Liver (tissue), 9 donors: ENCODE results near the gene INTS6. TPM values are rescaled to one million over a fixed set of nuclear protein-coding genes. Genes with fewer than 3 reads are reported as not detected.

Experiments used
- DNase-seq: peaks from one replicate; pipeline ENCODE4 v3.0.0-alpha.2; 2017; ENCODE audit warnings: low spot score
- H3K27ac ChIP-seq, 2 donors: one replicate each; pipeline ENCODE4 v1.7.0; 2013; ENCODE audit warnings: inconsistent platforms in 2 of 2, low read length in 2 of 2, control low read depth in 1 of 2, low read depth in 1 of 2, mild to moderate bottlenecking in 1 of 2
- H3K27me3 ChIP-seq, 4 donors: one replicate each; pipeline versions ENCODE4 v1.6.1 to v1.7.0; 2013; ENCODE audit warnings: low read length in 3 of 4, inconsistent platforms in 1 of 4, mild to moderate bottlenecking in 1 of 4, moderate library complexity in 1 of 4; ENCODE audit not compliant: control insufficient read depth in 4 of 4, insufficient read depth in 4 of 4
- H3K36me3 ChIP-seq, 4 donors: one replicate each; pipeline versions ENCODE4 v1.6.1 to v1.7.0; 2013; ENCODE audit warnings: low read length in 3 of 4, mild to moderate bottlenecking in 3 of 4, low read depth in 1 of 4, moderate library complexity in 1 of 4; ENCODE audit not compliant: control insufficient read depth in 4 of 4, insufficient read depth in 3 of 4
- H3K4me1 ChIP-seq, 4 donors: one replicate each; pipeline versions ENCODE4 v1.6.1 to v1.7.0; 2013; ENCODE audit warnings: low read length in 3 of 4, mild to moderate bottlenecking in 3 of 4, moderate library complexity in 1 of 4; ENCODE audit not compliant: control insufficient read depth in 4 of 4, insufficient read depth in 4 of 4
- H3K4me3 ChIP-seq, 3 donors: one replicate each; pipeline versions ENCODE4 v1.6.1 to v1.7.0; 2013; ENCODE audit warnings: low read length in 3 of 3, control low read depth in 1 of 3, low read depth in 1 of 3, mild to moderate bottlenecking in 1 of 3
- H3K9ac ChIP-seq, 2 donors: one replicate each; pipeline ENCODE4 v1.7.0; 2013; ENCODE audit warnings: low read length in 2 of 2, mild to moderate bottlenecking in 2 of 2, moderate library complexity in 2 of 2, control low read depth in 1 of 2, low read depth in 1 of 2
- H3K9me3 ChIP-seq, 4 donors: one replicate each; pipeline versions ENCODE4 v1.6.1 to v1.7.0; 2013; ENCODE audit warnings: low read length in 3 of 4; ENCODE audit not compliant: control insufficient read depth in 4 of 4
- ATF3 ChIP-seq: IDR thresholded peaks from 2 replicates; pipeline ENCODE4 v1.6.1; 2016; ENCODE audit warnings: antibody characterized with exemption
- EGR1 ChIP-seq, 2 donors: IDR thresholded peaks; 2 replicates each; pipeline ENCODE4 v1.6.1; 2016 to 2018; ENCODE audit warnings: antibody characterized with exemption in 2 of 2, low read depth in 2 of 2
- FOXA1 ChIP-seq: IDR thresholded peaks from 2 replicates; pipeline ENCODE4 v1.6.1; 2016; ENCODE audit warnings: antibody characterized with exemption
- FOXA2 ChIP-seq: IDR thresholded peaks from 2 replicates; pipeline ENCODE4 v1.6.1; 2016; ENCODE audit warnings: antibody characterized with exemption
- GABPA ChIP-seq, 2 donors: IDR thresholded peaks in 1 of 2; conservative IDR thresholded peaks in 1 of 2; 2 replicates each; pipeline ENCODE4 v1.6.1; 2016; ENCODE audit warnings: antibody characterized with exemption in 2 of 2, mild to moderate bottlenecking in 1 of 2, moderate library complexity in 1 of 2
- HNF4A ChIP-seq, 2 donors: conservative IDR thresholded peaks; 2 replicates each; pipeline ENCODE4 v1.6.1; 2016; ENCODE audit warnings: antibody characterized with exemption in 2 of 2, mild to moderate bottlenecking in 2 of 2
- HNF4G ChIP-seq: IDR thresholded peaks from 2 replicates; pipeline ENCODE4 v1.6.1; 2016; ENCODE audit warnings: antibody characterized with exemption
- JUND ChIP-seq, 2 donors: IDR thresholded peaks; 2 replicates each; pipeline ENCODE4 v1.6.1; 2016; ENCODE audit warnings: antibody characterized with exemption in 2 of 2
- MAX ChIP-seq: IDR thresholded peaks from 2 replicates; pipeline ENCODE4 v1.6.1; 2016; ENCODE audit warnings: antibody characterized with exemption
- NR2F2 ChIP-seq: IDR thresholded peaks from 2 replicates; pipeline ENCODE4 v1.6.1; 2016; ENCODE audit warnings: antibody characterized with exemption
- RAD21 ChIP-seq, 2 donors: IDR thresholded peaks; 2 replicates each; pipeline ENCODE4 v1.6.1; 2016; ENCODE audit warnings: antibody characterized with exemption in 2 of 2, mild to moderate bottlenecking in 2 of 2
- REST ChIP-seq: IDR thresholded peaks from 2 replicates; pipeline ENCODE4 v1.6.1; 2016; ENCODE audit warnings: antibody characterized with exemption, mild to moderate bottlenecking
- RXRA ChIP-seq, 2 donors: IDR thresholded peaks; 2 replicates each; pipeline ENCODE4 v1.6.1; 2017 to 2018; ENCODE audit warnings: antibody characterized with exemption in 2 of 2, mild to moderate bottlenecking in 1 of 2
- SP1 ChIP-seq: IDR thresholded peaks from 2 replicates; pipeline ENCODE4 v1.6.1; 2018; ENCODE audit warnings: antibody characterized with exemption, mild to moderate bottlenecking
- TAF1 ChIP-seq: conservative IDR thresholded peaks from 2 replicates; pipeline ENCODE4 v1.6.1; 2016; ENCODE audit warnings: antibody characterized with exemption, mild to moderate bottlenecking
- YY1 ChIP-seq: IDR thresholded peaks from 2 replicates; pipeline ENCODE4 v1.6.1; 2016; ENCODE audit warnings: antibody characterized with exemption, mild to moderate bottlenecking
- ZBTB33 ChIP-seq: IDR thresholded peaks from 2 replicates; pipeline ENCODE4 v1.6.1; 2016; ENCODE audit warnings: antibody characterized with exemption
- WGBS: extraction: QIAGEN DNeasy Blood & Tissue Kit; methylation state at CpG from one replicate; pipeline ENCODE4 v1.1.7; 2013; 5-methylcytosine and 5-hydroxymethylcytosine counted together
- polyA plus RNA-seq, 2 donors: library from polyadenylated mRNA; stranded (reverse) in 1 of 2; unstranded in 1 of 2; fragments of 200-250 nt in 1 of 2; fragments of >200 nt in 1 of 2; fragmentation: Nextera tagmentation in 1 of 2; extraction: Ambion mirVana in 1 of 2; gene quantifications; one replicate each; pipeline versions ENCODE4 v1.2.1 to v1.2.3, GENCODE V29; 2013 to 2015
- total RNA-seq, 2 donors: library from RNA; depleted of rRNA; stranded (reverse); fragments of >200 nt; gene quantifications; one replicate each; pipeline ENCODE4 v1.2.3, GENCODE V29; 2014
- donor health status: healthy.
- donor health status: healthy.
- donor health status: healthy.
- donor health status: healthy.
- donor health status: healthy.

The INTS6 gene
- total and polyA plus RNA-seq, 4 donors: 11.4 to 61.4 (median 18.8) TPM

GRCh38 chr13:51348069-51348967 is 104.5 kb downstream of the INTS6 start:
- H3K4me3 ChIP-seq: no peak overlapping the region
- no peak for DNase-seq
- no peak for TF ChIP-seq SP1
- TF ChIP-seq NR2F2: peak; percentile 28
- TF ChIP-seq RAD21 (IDR thresholded peaks at IDR 0.05): no peak
- TF ChIP-seq JUND (IDR thresholded peaks at IDR 0.05): no peak
- TF ChIP-seq MAX: no peak
- no peak for TF ChIP-seq HNF4A (conservative IDR thresholded peaks at IDR 0.05)
- H3K4me1 ChIP-seq: no peaks in the 10 kb centered on the region
- 85% methylated on average over 10 of the region's 10 CpGs for WGBS
- H3K36me3 ChIP-seq: no peaks in the 10 kb centered on the region
- H3K27ac ChIP-seq: no peak overlapping the region
- no peak overlapping the region for H3K9ac ChIP-seq
- no peaks in the 10 kb centered on the region for H3K9me3 ChIP-seq
- no peaks in the 10 kb centered on the region for H3K27me3 ChIP-seq

- Histone ChIP-seq H3K4me1 (no peaks in the 10 kb centered on the region), H3K4me3 (no peak overlapping the region), H3K9me3 (no peaks in the 10 kb centered on the region), H3K27ac (no peak overlapping the region), H3K36me3 (no peaks in the 10 kb centered on the region), H3K27me3 (no peaks in the 10 kb centered on the region), H3K9ac (no peak overlapping the region)
- DNase-seq: no peak
- 91% methylated on average over 9 of the region's 9 CpGs for WGBS
- TF ChIP-seq JUND (IDR thresholded peaks at IDR 0.05) (no peak), HNF4A (conservative IDR thresholded peaks at IDR 0.05) (no peak), FOXA2 (no peak), RXRA (IDR thresholded peaks at IDR 0.05) (no peak), MAX (no peak), TAF1 (no peak), GABPA (IDR thresholded peaks at IDR 0.05 in 1 of 2, conservative IDR thresholded peaks at IDR 0.05 in 1 of 2) (no peak), ZBTB33 (no peak), ATF3 (no peak), YY1 (no peak), SP1 (no peak), FOXA1 (no peak), HNF4G (no peak)
These were observed 105.7 kb downstream of the INTS6 start for GRCh38 chr13:51347099-51347498.

- no peaks in the 10 kb centered on the region for H3K9me3 ChIP-seq
- DNase-seq: no peak
- H3K4me3 ChIP-seq: no peak overlapping the region
- H3K36me3 ChIP-seq: no peaks in the 10 kb centered on the region
- H3K27ac ChIP-seq: no peak overlapping the region
- no peaks in the 10 kb centered on the region for H3K4me1 ChIP-seq
- H3K27me3 ChIP-seq: no peaks in the 10 kb centered on the region
- 94% methylated on average over 2 of the region's 2 CpGs for WGBS
- H3K9ac ChIP-seq: no peak overlapping the region
- TF ChIP-seq GABPA (IDR thresholded peaks at IDR 0.05 in 1 of 2, conservative IDR thresholded peaks at IDR 0.05 in 1 of 2) (no peak), REST (no peak), YY1 (no peak), RXRA (IDR thresholded peaks at IDR 0.05) (no peak), MAX (no peak), SP1 (no peak), EGR1 (IDR thresholded peaks at IDR 0.05; ENCODE audit: low read depth in 2 of 2) (no peak), JUND (IDR thresholded peaks at IDR 0.05) (no peak), FOXA2 (no peak), ATF3 (no peak), RAD21 (IDR thresholded peaks at IDR 0.05) (no peak), FOXA1 (no peak), NR2F2 (no peak), HNF4A (conservative IDR thresholded peaks at IDR 0.05) (no peak)
These were observed 106.4 kb downstream of the INTS6 start for GRCh38 chr13:51346397-51346796.
